T-cell (primary cell): ENCODE measurements around the gene CSTF3. TPM values are rescaled to one million over a fixed set of nuclear protein-coding genes. Genes with fewer than 3 reads are reported as not detected.
A peak's percentile ranks its signal among the peaks of the same experiment; 100 is the strongest.

Experiments
- ATAC-seq, 4 experiments: fragments of 200-7000 bp in 3 of 4; fragments of 150-1000 bp in 1 of 4; cut with Tn5 transposase; replicated peaks in 1 of 4; 1 replicate in 3 of 4; 2 replicates in 1 of 4; pipeline ENCODE4 v1.10.0; 2021; ENCODE audit warnings: moderate library complexity in 3 of 4, mild to moderate bottlenecking in 2 of 4, moderate number of reproducible peaks in 1 of 4
- CTCF ChIA-PET, 2 donors: fragments of 300-600 bp; sonication (Branson Sonifier 250); formaldehyde crosslinking; loops; one replicate each; lab custom pipeline; 2022; ENCODE audit warnings: antibody characterized with exemption in 2 of 2; lab: Charles Lee
- POLR2A ChIA-PET, 2 donors: fragments of 300-600 bp; sonication (Branson Sonifier 250); formaldehyde crosslinking; loops; one replicate each; lab custom pipeline; 2022; ENCODE audit warnings: antibody characterized with exemption in 2 of 2; lab: Charles Lee
- DNase-seq, 35 experiments: peaks; one replicate each; pipeline versions ENCODE4 v3.0.0 to v3.0.0-alpha.2; 2013 to 2023
- H3K27ac ChIP-seq: one replicate; pipeline ENCODE4 v1.5.1; 2013; ENCODE audit warnings: low read length
- H3K27me3 ChIP-seq, 2 experiments: replicated peaks in 1 of 2; 1 replicate in 1 of 2; 2 replicates in 1 of 2; pipeline versions ENCODE4 v1.6.1 to v1.7.0; 2013; ENCODE audit warnings: low read length in 1 of 2, mixed read lengths in 1 of 2; ENCODE audit not compliant: control insufficient read depth in 2 of 2, insufficient read depth in 2 of 2; ENCODE audit errors: extremely low read depth in 1 of 2
- H3K36me3 ChIP-seq, 2 donors: 1 replicate in 1 of 2; 2 replicates in 1 of 2; pipeline versions ENCODE4 v1.6.1 to v1.7.0; 2013; ENCODE audit warnings: low read length in 1 of 2; ENCODE audit not compliant: control insufficient read depth in 2 of 2, insufficient read depth in 1 of 2; ENCODE audit errors: extremely low read depth in 1 of 2
- H3K4me1 ChIP-seq, 2 experiments: 1 replicate in 1 of 2; 2 replicates in 1 of 2; pipeline versions ENCODE4 v1.6.1 to v1.7.0; 2013; ENCODE audit warnings: low read length in 2 of 2, mixed read lengths in 1 of 2; ENCODE audit not compliant: insufficient read depth in 2 of 2, control insufficient read depth in 1 of 2; ENCODE audit errors: extremely low read depth in 1 of 2
- H3K4me3 ChIP-seq, 2 donors: 1 replicate in 1 of 2; 2 replicates in 1 of 2; pipeline versions ENCODE4 v1.5.1 to v1.7.0; 2013; ENCODE audit warnings: mild to moderate bottlenecking in 2 of 2, low read length in 1 of 2, moderate library complexity in 1 of 2; ENCODE audit not compliant: control insufficient read depth in 1 of 2; ENCODE audit errors: extremely low read depth in 1 of 2
- H3K9me3 ChIP-seq: 2 replicates; pipeline ENCODE4 v1.7.0; 2013
- H3K27ac Mint-ChIP-seq, 2 donors: one replicate each; pipeline ENCODE4 v1.8.0; 2020 to 2021; ENCODE audit warnings: mild to moderate bottlenecking in 2 of 2, mixed read lengths in 2 of 2
- H3K27me3 Mint-ChIP-seq, 2 donors: one replicate each; pipeline ENCODE4 v1.8.0; 2021 to 2022; ENCODE audit warnings: mixed read lengths in 2 of 2
- H3K36me3 Mint-ChIP-seq: one replicate; pipeline ENCODE4 v1.8.0; 2021; ENCODE audit warnings: mixed read lengths
- H3K4me1 Mint-ChIP-seq, 3 donors: one replicate each; pipeline ENCODE4 v1.8.0; 2020 to 2022; ENCODE audit warnings: mixed read lengths in 3 of 3, mild to moderate bottlenecking in 1 of 3
- H3K4me3 Mint-ChIP-seq, 3 donors: one replicate each; pipeline ENCODE4 v1.8.0; 2020 to 2022; ENCODE audit warnings: mild to moderate bottlenecking in 3 of 3, mixed read lengths in 3 of 3, moderate library complexity in 3 of 3
- H3K9me3 Mint-ChIP-seq, 3 donors: one replicate each; pipeline ENCODE4 v1.8.0; 2020 to 2022; ENCODE audit warnings: mixed read lengths in 3 of 3
- WGBS: methylation state at CpG from one replicate; pipeline ENCODE4 v1.1.5; 2013; ENCODE audit warnings: missing lambda C conversion rate; ENCODE audit not compliant: insufficient coverage; 5-methylcytosine and 5-hydroxymethylcytosine counted together
- total RNA-seq, 35 experiments: library from RNA in 6 of 35; stranded (reverse) in 6 of 35; fragments of 120-200 nt in 1 of 35; gene quantifications; one replicate each; pipeline versions ENCODE4 v1.2.1 to v1.2.4 and lab custom pipeline; 2013 to 2026

The CSTF3 gene
- total RNA-seq, 5 donors from 2014 or later (not counting 1 experiment from before 2014, with no cell fraction given): 17.3 to 27.1 (median 24.9) TPM

- Mint-ChIP-seq H3K27ac (peak overlapping the region in 1 of 2 donors; percentile 48), H3K4me1 (no peaks in the 10 kb centered on the region), H3K27me3 (no peaks in the 10 kb centered on the region), H3K9me3 (no peaks in the 10 kb centered on the region), H3K4me3 (no peak overlapping the region), H3K36me3 (peaks cover 39% of the 10 kb centered on the region)
- H3K27me3 ChIP-seq: no peaks in the 10 kb centered on the region
- ChIA-PET POLR2A (no interaction called here), CTCF (no interaction called here)
- H3K4me3 ChIP-seq: no peak overlapping the region
- DNase-seq (no peak), ATAC-seq (no peak)
- WGBS: no CpG with 5 or more reads among the region's 1 CpG
- H3K36me3 ChIP-seq: peaks cover 0 to 36% of the 10 kb centered on the region in 2 donors
- H3K27ac ChIP-seq: no peak overlapping the region
- no peaks in the 10 kb centered on the region for H3K4me1 ChIP-seq
- no peaks in the 10 kb centered on the region for H3K9me3 ChIP-seq
Observed at GRCh38 chr11:33083918-33084317, 77.4 kb downstream of the CSTF3 start.

DNA sequence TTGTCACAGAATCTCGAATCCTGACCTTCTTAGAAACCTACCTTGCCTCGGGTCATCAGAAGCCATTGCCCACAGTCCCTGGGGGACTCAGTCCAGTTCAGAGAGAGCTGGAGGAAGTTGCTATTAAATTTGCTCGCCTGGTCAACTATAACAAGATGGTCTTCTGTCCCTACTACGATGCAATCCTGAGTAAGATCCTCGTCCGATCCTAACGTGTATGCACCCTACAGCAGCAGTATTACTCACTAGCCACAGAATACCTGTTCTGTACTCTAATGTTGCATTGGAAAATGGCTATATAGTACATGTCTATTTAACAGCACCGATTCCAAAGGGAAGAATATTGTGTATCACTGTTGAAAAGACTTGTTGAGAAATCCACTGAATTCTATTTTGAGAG, 88.8 kb downstream of the CSTF3 start:
- ATAC-seq (no peak), DNase-seq (no peak)
- H3K4me3 ChIP-seq: no peak overlapping the region
- no peaks in the 10 kb centered on the region for H3K27me3 ChIP-seq
- no peak overlapping the region for H3K27ac ChIP-seq
- no peaks in the 10 kb centered on the region for H3K4me1 ChIP-seq
- H3K9me3 ChIP-seq: no peaks in the 10 kb centered on the region
- no peaks in the 10 kb centered on the region for H3K9me3 Mint-ChIP-seq
- ChIA-PET CTCF (no interaction called here), POLR2A (no interaction called here)
- no peaks in the 10 kb centered on the region for H3K27me3 Mint-ChIP-seq
- H3K36me3 ChIP-seq: peaks cover 4 to 69% of the 10 kb centered on the region in 2 donors
- no peak overlapping the region for H3K27ac Mint-ChIP-seq
- H3K4me1 Mint-ChIP-seq: no peaks in the 10 kb centered on the region
- no CpG with 5 or more reads among the region's 8 CpGs for WGBS
- H3K36me3 Mint-ChIP-seq: peaks cover 53% of the 10 kb centered on the region
- H3K4me3 Mint-ChIP-seq: no peak overlapping the region

DNA sequence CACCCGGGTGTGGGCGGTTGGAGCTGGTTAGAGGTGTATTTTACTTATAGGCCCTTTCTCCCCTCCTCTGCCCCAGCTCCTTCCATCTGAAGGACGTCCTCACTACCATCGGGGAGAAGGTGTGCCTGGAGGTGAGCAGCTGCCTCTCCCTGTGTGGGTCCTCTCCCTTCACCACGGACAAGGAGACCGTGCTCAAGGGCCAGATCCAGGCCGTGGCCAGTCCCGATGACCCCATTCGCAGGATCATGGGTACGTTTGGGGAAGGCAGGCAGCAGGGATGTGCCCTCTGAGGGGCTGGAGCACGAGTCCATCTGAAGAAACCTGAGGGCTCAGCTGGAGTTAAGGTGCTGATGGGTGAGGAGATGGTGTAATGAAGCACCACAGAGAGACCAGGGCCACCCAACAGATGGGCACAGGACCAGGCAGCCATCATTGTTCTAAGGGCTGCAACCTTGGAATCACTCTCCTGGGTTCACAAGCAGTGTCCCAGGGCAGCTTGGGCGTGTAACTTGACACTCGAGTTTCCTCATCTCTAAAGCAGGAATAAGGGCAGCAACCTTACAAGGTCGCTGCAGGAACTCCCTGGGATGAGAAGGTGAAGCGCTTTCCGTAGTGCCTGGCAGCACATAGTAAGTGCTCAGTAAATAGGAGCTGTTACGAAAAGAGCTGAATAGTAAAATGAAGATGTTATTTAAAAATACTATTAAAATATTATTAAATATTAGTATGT, 92.5 kb downstream of the CSTF3 start:
- H3K4me1 ChIP-seq: peaks cover 8 to 17% of the 10 kb centered on the region in 2 experiments

DNA sequence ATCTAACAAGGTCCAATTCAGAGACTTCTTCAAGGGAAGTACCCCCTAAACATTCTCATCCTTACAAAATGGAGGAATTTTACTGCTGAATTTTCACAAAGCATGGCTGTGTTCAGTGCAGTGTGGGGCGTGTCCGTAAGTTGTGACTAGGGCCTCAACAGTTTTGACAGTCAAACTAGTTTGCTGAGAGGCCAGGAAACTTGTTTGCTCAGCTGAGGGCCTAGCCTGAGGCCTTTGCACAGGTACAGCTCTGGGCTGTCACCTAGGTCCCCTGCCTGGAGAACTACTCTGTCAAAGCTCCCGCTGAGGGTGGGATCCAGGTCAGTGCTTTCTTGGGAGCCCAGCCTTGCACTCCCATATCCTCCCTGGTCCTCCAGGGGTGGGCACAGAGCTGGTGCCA, 94.0 kb downstream of the CSTF3 start:
- H3K4me1 Mint-ChIP-seq: peaks cover 25 to 31% (median 30%) of the 10 kb centered on the region in 3 donors

More for the DNA sequence above, 92.5 kb downstream of the CSTF3 start:
- Mint-ChIP-seq H3K4me1 (peaks cover 15 to 18% (median 18%) of the 10 kb centered on the region in 3 donors), H3K27me3 (no peaks in the 10 kb centered on the region), H3K27ac (no peak overlapping the region), H3K9me3 (no peaks in the 10 kb centered on the region), H3K36me3 (peaks cover 43% of the 10 kb centered on the region), H3K4me3 (no peak overlapping the region)
- Histone ChIP-seq H3K27me3 (no peaks in the 10 kb centered on the region), H3K36me3 (peaks cover 4 to 64% of the 10 kb centered on the region in 2 donors), H3K27ac (no peak overlapping the region), H3K4me3 (no peak overlapping the region), H3K9me3 (no peaks in the 10 kb centered on the region)
- ATAC-seq: no peak
- no peak for DNase-seq
- ChIA-PET CTCF (interaction anchor here (0.7 to 1.3 kb wide), 6 partner anchors 8 to 175 kb away, joined by 3 to 4 read pairs (median 4); no protein-coding TSS in a partner anchor), POLR2A (interaction anchor here in 1 of 2 donors (0.5 kb wide), 1 partner anchor 25 kb away, joined by 4 read pairs; no protein-coding TSS in a partner anchor)
- 95% methylated on average over 8 of the region's 17 CpGs for WGBS

DNA sequence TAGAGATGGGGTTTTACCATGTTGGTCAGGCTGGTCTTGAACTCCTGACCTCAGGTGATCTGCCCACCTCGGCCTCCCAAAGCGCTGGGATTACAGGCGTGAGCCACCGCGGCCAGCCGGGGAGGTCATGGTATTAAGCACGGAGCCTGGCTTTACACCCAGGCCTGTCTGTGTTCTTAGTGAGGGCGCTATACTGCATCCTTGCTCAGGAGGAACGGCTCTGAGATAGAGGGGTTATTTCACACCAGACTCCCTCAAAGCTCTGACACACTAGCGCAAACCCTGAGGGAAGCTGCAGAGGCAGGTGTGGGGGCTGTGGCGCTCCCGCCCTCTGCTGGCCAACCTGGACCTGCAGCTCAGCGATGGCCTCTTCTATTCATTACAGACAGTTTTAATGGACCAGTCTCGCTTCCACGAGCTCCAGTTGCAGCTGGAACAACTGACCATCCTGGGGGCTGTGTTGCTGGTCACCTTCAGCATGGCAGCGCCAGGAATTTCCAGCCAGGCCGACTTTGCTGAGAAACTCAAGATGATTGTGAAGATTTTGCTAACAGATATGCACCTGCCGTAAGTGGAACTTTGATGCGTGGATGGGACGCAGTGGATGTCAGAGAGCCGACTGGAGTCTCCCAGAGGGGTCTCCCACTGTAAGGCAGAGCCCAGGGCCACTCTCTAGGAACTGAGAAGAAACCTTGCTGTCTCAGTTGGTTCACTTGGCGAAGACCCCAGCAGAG, 95.7 kb downstream of the CSTF3 start:
- peaks cover 6 to 45% of the 10 kb centered on the region in 2 donors for H3K36me3 ChIP-seq
- CTCF ChIA-PET: interaction anchor here (0.6 to 5.3 kb wide), 22 partner anchors 10 to 671 kb away, joined by 3 to 77 read pairs (median 4); partner anchors contain the start of genes QSER1 (in 1 of the 2) and TCP11L1 (in 1 of the 2)
- Mint-ChIP-seq H3K9me3 (no peaks in the 10 kb centered on the region), H3K4me1 (peaks cover 25 to 32% (median 30%) of the 10 kb centered on the region in 3 donors), H3K27me3 (no peaks in the 10 kb centered on the region), H3K4me3 (no peak overlapping the region), H3K36me3 (peaks cover 30% of the 10 kb centered on the region), H3K27ac (no peak overlapping the region)
- no peak overlapping the region for H3K27ac ChIP-seq
- POLR2A ChIA-PET: interaction anchor here in 1 of 2 donors (1.0 kb wide), 1 partner anchor 106 kb away, joined by 3 read pairs; no protein-coding TSS in a partner anchor
- peaks cover 12 to 18% of the 10 kb centered on the region in 2 experiments for H3K4me1 ChIP-seq
- peak; percentile 82 to 94 (median 88) for ATAC-seq
- DNase-seq: peak; percentile 42 to 83 (median 69)
- no peak overlapping the region for H3K4me3 ChIP-seq
- H3K27me3 ChIP-seq: no peaks in the 10 kb centered on the region
- 75% methylated on average over 19 of the region's 22 CpGs for whole genome bisulfite sequencing
- no peaks in the 10 kb centered on the region for H3K9me3 ChIP-seq

More for the DNA sequence above, 94.0 kb downstream of the CSTF3 start:
- ChIA-PET POLR2A (no interaction called here), CTCF (interaction anchor here (0.6 to 5.3 kb wide), 2 partner anchors 21 to 110 kb away, joined by 3 to 77 read pairs; no protein-coding TSS in a partner anchor)
- Mint-ChIP-seq H3K27me3 (no peaks in the 10 kb centered on the region), H3K9me3 (no peaks in the 10 kb centered on the region), H3K27ac (no peak overlapping the region), H3K36me3 (peaks cover 40% of the 10 kb centered on the region), H3K4me3 (no peak overlapping the region)
- DNase-seq (no peak), ATAC-seq (no peak)
- WGBS: 100% methylated on average over 3 of the region's 3 CpGs
- Histone ChIP-seq H3K27me3 (no peaks in the 10 kb centered on the region), H3K27ac (no peak overlapping the region), H3K36me3 (peaks cover 6 to 54% of the 10 kb centered on the region in 2 donors), H3K4me1 (peaks cover 12 to 18% of the 10 kb centered on the region in 2 experiments), H3K4me3 (no peak overlapping the region), H3K9me3 (no peaks in the 10 kb centered on the region)

GRCh38 chr11:33064866-33065265, 96.4 kb downstream of the CSTF3 start:
- no peak overlapping the region for H3K27ac Mint-ChIP-seq

More at GRCh38 chr11:33064866-33065265, 96.4 kb downstream of the CSTF3 start:
- H3K4me3 ChIP-seq: no peak overlapping the region
- WGBS: 87% methylated on average over 3 of the region's 5 CpGs
- Mint-ChIP-seq H3K9me3 (no peaks in the 10 kb centered on the region), H3K36me3 (peaks cover 36% of the 10 kb centered on the region), H3K27me3 (no peaks in the 10 kb centered on the region), H3K4me3 (peak overlapping the region in 1 of 3 donors; percentile 46), H3K4me1 (peaks cover 25 to 40% (median 32%) of the 10 kb centered on the region in 3 donors)
- CTCF ChIA-PET: interaction anchor here (0.6 to 5.3 kb wide), 16 partner anchors 9 to 672 kb away, joined by 3 to 77 read pairs (median 4); partner anchors contain the start of gene TCP11L1 (in 1 of the 2)
- peaks cover 6 to 43% of the 10 kb centered on the region in 2 donors for H3K36me3 ChIP-seq
- peaks cover 12 to 18% of the 10 kb centered on the region in 2 experiments for H3K4me1 ChIP-seq
- H3K27ac ChIP-seq: no peak overlapping the region
- DNase-seq: no peak
- no peaks in the 10 kb centered on the region for H3K9me3 ChIP-seq
- ATAC-seq: no peak
- POLR2A ChIA-PET: no interaction called here
- H3K27me3 ChIP-seq: no peaks in the 10 kb centered on the region
